Uterus (tissue), 4 donors: ENCODE measurements around the gene MAP3K14. TPM values are rescaled to one million over a fixed set of nuclear protein-coding genes. Genes with fewer than 3 reads are reported as not detected.

Source experiments
- DNase-seq, 2 donors: peaks; one replicate each; pipeline ENCODE4 v3.0.0-alpha.2; 2019 to 2020
- H3K27ac ChIP-seq, 2 donors: fragments of 200-600 bp; sonication (generic); 1 replicate in 1 of 2; 2 replicates in 1 of 2; pipeline ENCODE4 v1.5.1; 2016 to 2018
- H3K27me3 ChIP-seq, 2 donors: fragments of 200-600 bp; sonication (generic); one replicate each; pipeline ENCODE4 v1.5.1; 2018 to 2019; ENCODE audit warnings: control low read depth in 1 of 2
- H3K36me3 ChIP-seq, 2 donors: fragments of 200-600 bp; sonication (generic); one replicate each; pipeline ENCODE4 v1.5.1; 2019; ENCODE audit warnings: control low read depth in 1 of 2
- H3K4me1 ChIP-seq, 2 donors: fragments of 200-600 bp; sonication (generic); one replicate each; pipeline ENCODE4 v1.5.1; 2018 to 2019; ENCODE audit warnings: control low read depth in 1 of 2
- H3K4me3 ChIP-seq, 2 donors: fragments of 200-600 bp; sonication (generic); 1 replicate in 1 of 2; 2 replicates in 1 of 2; pipeline ENCODE4 v1.5.1; 2018 to 2019; ENCODE audit warnings: mild to moderate bottlenecking in 1 of 2
- H3K9me3 ChIP-seq, 2 donors: fragments of 200-600 bp; sonication (generic); one replicate each; pipeline ENCODE4 v1.5.1; 2019; ENCODE audit warnings: control low read depth in 1 of 2
- POLR2A ChIP-seq, 2 donors: fragments of 450-650 bp; IDR thresholded peaks; one replicate each; pipeline ENCODE4 v1.6.1; 2016; ENCODE audit warnings: antibody characterized with exemption in 2 of 2, mild to moderate bottlenecking in 1 of 2, moderate library complexity in 1 of 2
- intact Hi-C: fragments of 100-400 bp; cut with DNase I; formaldehyde crosslinking; loops from one replicate; pipeline ENCODE4 v1.15.1; 2023; ENCODE audit warnings: low total_unique reads
- total RNA-seq, 4 donors: library from RNA; depleted of rRNA in 3 of 4; stranded (reverse); fragments of >200 nt in 3 of 4; gene quantifications; one replicate each; pipeline versions ENCODE4 v1.1.0 to v1.2.4, GENCODE V29; 2014 to 2023
- TF ChIP-seq, protein P1 (sequence below), 4 experiments: fragments of 200-600 bp in 2 of 4; fragments of 450-650 bp in 2 of 4; sonication (generic) in 2 of 4; IDR thresholded peaks; one replicate each; pipeline ENCODE4 v1.5.1; 2016 to 2019; ENCODE audit warnings: antibody characterized with exemption in 4 of 4, mild to moderate bottlenecking in 2 of 4, moderate library complexity in 1 of 4
- donor health status: DM: yes; HTN: yes; CAD: no.

Gene MAP3K14
- total RNA-seq, 4 donors from 2014 or later = 1.0 to 22.1 (median 4.9) TPM

DNA sequence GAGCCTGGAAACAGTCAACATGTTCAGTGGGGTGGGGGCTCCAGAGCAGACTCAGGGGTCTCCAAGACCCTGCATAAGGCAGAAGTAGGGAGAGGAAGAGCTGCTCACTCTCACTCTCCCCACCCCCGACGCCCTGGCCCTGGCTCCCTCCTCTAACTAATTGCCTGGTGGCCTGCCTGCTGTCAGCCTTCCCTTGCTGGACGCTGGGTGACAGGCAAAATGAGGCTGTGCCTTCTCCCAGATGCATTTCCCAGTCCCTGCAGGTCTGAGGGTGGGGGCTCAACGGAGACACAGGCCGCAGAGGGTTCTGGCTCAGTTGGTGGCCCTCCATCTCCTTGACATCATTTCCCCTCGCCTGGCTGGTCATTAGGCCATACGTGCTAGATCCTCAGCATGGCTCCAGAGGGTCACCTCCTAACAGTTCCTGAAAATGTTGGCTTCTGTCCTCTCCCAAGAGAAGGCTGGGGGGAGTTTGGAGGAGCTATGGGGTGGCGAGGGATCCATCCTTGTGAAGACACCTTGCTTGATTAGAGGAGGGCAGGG is 93.8 kb downstream of the MAP3K14 start:
- H3K9me3 ChIP-seq = no peaks in the 10 kb centered on the region
- no peak for DNase-seq
- intact Hi-C loops = no loop called here
- H3K4me1 ChIP-seq = peaks cover 0 to 6% of the 10 kb centered on the region in 2 donors
- H3K4me3 ChIP-seq = no peak overlapping the region
- no peak overlapping the region for H3K27ac ChIP-seq
- TF ChIP-seq POLR2A (IDR thresholded peaks at IDR 0.05) = no peak
- TF ChIP-seq, protein P1, sequence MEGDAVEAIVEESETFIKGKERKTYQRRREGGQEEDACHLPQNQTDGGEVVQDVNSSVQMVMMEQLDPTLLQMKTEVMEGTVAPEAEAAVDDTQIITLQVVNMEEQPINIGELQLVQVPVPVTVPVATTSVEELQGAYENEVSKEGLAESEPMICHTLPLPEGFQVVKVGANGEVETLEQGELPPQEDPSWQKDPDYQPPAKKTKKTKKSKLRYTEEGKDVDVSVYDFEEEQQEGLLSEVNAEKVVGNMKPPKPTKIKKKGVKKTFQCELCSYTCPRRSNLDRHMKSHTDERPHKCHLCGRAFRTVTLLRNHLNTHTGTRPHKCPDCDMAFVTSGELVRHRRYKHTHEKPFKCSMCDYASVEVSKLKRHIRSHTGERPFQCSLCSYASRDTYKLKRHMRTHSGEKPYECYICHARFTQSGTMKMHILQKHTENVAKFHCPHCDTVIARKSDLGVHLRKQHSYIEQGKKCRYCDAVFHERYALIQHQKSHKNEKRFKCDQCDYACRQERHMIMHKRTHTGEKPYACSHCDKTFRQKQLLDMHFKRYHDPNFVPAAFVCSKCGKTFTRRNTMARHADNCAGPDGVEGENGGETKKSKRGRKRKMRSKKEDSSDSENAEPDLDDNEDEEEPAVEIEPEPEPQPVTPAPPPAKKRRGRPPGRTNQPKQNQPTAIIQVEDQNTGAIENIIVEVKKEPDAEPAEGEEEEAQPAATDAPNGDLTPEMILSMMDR (IDR thresholded peaks at IDR 0.05) = no peak
- no peaks in the 10 kb centered on the region for H3K36me3 ChIP-seq
- no peaks in the 10 kb centered on the region for H3K27me3 ChIP-seq

DNA sequence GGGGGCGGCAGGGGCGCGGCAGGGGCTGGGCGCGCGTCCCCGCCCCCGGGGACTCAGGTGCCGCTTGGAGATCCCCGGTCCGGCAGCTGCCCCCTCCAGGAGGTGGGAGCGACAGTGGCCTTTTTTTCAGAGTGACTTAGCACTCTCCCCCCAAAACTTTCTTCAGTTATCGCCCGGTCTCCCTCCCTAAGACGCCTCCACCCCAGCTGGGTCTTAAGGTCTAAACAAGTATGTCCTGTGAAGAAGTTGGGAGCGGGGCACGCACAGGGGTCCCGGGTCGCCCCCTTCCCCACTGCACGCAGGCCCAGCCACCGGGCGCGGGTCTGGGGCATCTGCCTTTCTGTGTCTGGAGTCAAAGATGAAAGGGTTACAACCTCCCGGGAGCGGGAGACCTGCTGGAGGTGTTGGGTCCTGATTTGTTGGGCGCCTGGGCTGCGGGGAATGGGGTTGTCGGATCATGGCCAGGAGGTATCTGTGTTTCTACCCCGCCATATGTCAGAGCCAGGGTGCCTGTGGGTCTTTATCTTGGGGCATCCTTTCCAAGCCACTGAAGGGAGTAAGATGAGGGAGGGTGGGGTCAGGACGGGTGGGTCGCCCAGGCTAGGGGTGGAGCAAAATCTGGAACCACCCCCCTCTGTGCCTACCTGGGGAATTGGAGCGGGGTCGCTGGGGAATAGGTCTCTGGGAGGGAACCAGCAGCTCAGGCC is 94.4 kb downstream of the MAP3K14 start:
- TF ChIP-seq, protein P1 (IDR thresholded peaks at IDR 0.05) = no peak
- no peak for TF ChIP-seq POLR2A (IDR thresholded peaks at IDR 0.05)
- Histone ChIP-seq H3K4me1 (peaks cover 0 to 6% of the 10 kb centered on the region in 2 donors), H3K27ac (no peak overlapping the region), H3K27me3 (no peaks in the 10 kb centered on the region), H3K9me3 (no peaks in the 10 kb centered on the region), H3K4me3 (peak overlapping the region; percentile 16 to 39), H3K36me3 (no peaks in the 10 kb centered on the region)
- intact Hi-C loops = no loop called here
- no peak for DNase-seq

DNA sequence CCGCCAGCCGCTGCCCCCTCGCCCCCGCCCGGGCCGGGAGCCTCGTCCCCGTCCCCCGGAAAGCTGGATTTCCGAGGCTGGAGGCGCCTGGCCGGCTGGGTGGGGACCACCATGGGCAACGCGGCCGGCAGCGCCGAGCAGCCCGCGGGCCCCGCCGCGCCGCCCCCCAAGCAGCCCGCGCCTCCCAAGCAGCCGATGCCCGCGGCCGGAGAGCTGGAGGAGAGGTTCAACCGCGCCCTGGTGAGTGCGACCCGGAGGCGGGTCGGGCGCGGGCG is 94.9 kb downstream of the MAP3K14 start:
- Histone ChIP-seq H3K27me3 (no peaks in the 10 kb centered on the region), H3K4me1 (peaks cover 0 to 6% of the 10 kb centered on the region in 2 donors), H3K9me3 (no peaks in the 10 kb centered on the region), H3K36me3 (no peaks in the 10 kb centered on the region), H3K4me3 (peak overlapping the region; percentile 16 to 39), H3K27ac (no peak overlapping the region)
- no peak for DNase-seq
- intact Hi-C loops = no loop called here
- TF ChIP-seq, protein P1 (IDR thresholded peaks at IDR 0.05) = no peak
- no peak for TF ChIP-seq POLR2A (IDR thresholded peaks at IDR 0.05)

DNA sequence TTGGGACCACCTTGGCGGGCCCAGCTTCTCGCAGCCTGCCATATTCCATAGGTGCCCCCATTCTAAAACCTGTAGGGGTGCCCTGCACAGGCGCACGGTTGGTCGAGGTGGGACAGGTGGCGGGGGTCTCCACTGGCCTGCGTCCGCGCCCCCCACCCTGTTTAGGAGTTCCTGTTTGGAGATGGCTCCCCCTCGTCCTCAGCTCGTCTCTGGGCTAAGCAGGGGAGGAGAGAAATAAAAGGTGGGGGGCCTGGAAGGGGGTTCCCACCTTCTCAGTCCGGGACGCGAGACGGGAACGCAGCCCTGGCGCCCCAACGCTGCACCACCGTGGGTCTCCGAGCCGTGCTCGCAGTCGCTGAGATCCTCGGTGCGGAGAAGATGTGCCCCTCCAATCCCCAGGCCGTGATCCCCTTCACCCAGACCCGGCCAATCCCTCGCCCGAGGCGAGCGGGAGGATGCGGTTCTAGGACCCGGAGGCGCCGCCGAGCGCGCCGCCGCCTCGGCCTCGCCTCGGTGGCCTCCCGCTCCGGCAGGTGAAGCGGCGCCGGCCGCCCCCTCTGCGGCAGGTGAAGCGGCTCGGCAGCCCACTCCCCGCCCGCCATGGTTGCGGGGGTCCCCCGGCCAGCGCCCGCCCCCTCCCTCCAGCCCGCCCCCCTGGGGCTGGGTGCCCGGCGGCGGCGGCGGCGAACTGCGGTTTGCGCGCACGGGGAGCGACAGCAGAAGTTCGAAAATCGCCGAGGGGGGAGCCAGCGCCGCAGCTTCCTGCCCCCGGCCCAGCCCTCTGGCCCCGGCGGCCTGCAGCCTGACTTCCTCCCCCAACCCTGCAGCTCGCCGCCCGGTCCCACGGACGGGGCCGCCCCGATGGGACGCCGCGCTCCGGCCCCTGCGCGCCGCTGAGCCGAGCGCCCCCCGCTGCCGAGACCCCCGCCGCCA is 95.5 kb downstream of the MAP3K14 start, which contains the start of gene FMNL1:
Gene FMNL1 (plus strand): TSS at position 805 of the 933 bp plus-strand sequence. CDS start 240 bp downstream, outside the sequence.
- H3K9me3 ChIP-seq = no peaks in the 10 kb centered on the region
- H3K27me3 ChIP-seq = no peaks in the 10 kb centered on the region
- intact Hi-C loops = no loop called here
- H3K36me3 ChIP-seq = no peaks in the 10 kb centered on the region
- TF ChIP-seq, protein P1 (IDR thresholded peaks at IDR 0.05) = no peak
- no peak for TF ChIP-seq POLR2A (IDR thresholded peaks at IDR 0.05)
- H3K4me1 ChIP-seq = peaks cover 0 to 6% of the 10 kb centered on the region in 2 donors
- no peak for DNase-seq
- peak within 1 kb of the TSS; percentile 16 to 39 for H3K4me3 ChIP-seq
- H3K27ac ChIP-seq = no peak within 1 kb of the TSS
